HFF-Myc (cell line): ENCODE results near the gene UBE2Q2.
A peak's percentile ranks its signal among the peaks of the same experiment; 100 is the strongest.

ENCODE experiments used
- DNase-seq: peaks from one replicate; pipeline ENCODE4 v3.0.0-alpha.2; 2011; ENCODE audit warnings: low read depth; ENCODE audit errors: extremely low read depth
- H3K4me3 ChIP-seq: replicated peaks from 2 replicates; pipeline ENCODE4 v1.5.1; 2011; ENCODE audit warnings: low read depth, mild to moderate bottlenecking, control low read depth, low read length
- CTCF ChIP-seq: IDR thresholded peaks from 2 replicates; pipeline ENCODE4 v1.5.1; 2012; ENCODE audit warnings: mild to moderate bottlenecking, low read depth, low read length, control low read depth; ENCODE audit errors: missing control alignments

Gene UBE2Q2

DNA sequence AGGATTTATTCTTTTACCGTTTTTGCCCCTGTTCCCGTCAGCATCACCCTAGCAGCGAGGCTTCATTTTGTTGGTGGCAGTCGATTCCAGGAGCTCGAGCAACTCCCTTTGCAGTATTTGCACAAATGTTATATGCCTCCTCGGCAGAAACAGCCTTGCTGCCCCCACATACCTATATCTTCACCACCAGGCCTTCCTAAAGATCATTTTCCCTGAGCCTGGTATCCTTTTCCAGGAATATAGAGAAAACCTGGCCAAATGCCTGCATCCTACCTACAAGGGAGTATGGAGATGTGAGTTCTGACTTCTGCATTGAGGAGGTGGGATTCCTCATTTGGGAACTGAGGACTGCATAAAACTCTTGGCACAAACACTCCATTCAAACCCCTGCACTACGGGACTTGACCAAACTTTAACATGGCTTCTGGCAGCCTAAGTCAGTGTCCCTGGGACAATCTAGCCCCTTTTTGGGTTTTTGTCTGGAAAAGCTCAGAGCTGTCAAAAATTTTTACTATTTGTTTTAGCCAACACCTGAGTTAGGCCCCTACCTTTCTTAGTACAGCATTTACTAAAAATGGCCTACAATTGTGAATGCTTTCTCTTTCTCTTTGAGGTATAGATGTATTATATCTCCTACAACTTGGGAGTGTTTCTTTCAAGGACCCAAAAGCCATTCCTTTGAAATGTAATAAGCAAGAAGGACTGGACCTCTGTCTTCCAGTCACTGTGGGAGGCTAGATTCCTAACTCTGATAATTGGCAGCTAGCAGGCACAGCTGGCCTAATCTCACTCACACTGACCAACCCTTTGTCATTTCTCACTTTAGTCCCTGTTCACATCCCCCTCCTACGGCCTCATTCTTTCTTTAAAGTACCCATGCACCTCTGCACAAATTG is 12.1 kb upstream of the UBE2Q2 start:
- no peak overlapping the region for H3K4me3 ChIP-seq
- TF ChIP-seq CTCF: no peak
- no peak for DNase-seq

GRCh38 chr15:75831806-75832102 is 11.5 kb upstream of the UBE2Q2 start:
- DNase-seq: no peak

DNA sequence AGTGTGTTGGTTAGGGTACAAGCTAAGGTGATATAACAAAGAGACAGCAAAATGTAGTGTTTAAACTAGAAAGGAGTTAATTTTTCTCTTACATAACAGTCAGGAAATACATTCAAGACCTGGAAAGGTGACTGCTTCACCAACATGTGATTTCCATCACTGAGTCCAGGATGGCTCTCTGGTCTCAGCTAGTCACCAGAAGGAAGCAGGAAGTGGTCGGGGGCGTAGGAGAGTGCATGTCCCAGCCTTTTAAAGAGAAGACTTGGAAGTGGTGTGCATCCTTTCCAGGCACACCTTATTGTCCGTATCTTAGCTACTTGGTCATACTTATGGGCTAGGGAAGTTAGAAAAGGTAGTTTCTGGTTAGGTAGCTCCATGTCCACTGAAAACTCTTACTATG is 11.1 kb upstream of the UBE2Q2 start:
- H3K4me3 ChIP-seq: no peak overlapping the region
- TF ChIP-seq CTCF: no peak
- no peak for DNase-seq

More at GRCh38 chr15:75831806-75832102, 11.5 kb upstream of the UBE2Q2 start:
- no peak overlapping the region for H3K4me3 ChIP-seq
- no peak for TF ChIP-seq CTCF

- no peak for DNase-seq
- H3K4me3 ChIP-seq: no peak overlapping the region
- TF ChIP-seq CTCF: no peak
These were observed 9.2 kb upstream of the UBE2Q2 start for GRCh38 chr15:75834021-75834420.

DNA sequence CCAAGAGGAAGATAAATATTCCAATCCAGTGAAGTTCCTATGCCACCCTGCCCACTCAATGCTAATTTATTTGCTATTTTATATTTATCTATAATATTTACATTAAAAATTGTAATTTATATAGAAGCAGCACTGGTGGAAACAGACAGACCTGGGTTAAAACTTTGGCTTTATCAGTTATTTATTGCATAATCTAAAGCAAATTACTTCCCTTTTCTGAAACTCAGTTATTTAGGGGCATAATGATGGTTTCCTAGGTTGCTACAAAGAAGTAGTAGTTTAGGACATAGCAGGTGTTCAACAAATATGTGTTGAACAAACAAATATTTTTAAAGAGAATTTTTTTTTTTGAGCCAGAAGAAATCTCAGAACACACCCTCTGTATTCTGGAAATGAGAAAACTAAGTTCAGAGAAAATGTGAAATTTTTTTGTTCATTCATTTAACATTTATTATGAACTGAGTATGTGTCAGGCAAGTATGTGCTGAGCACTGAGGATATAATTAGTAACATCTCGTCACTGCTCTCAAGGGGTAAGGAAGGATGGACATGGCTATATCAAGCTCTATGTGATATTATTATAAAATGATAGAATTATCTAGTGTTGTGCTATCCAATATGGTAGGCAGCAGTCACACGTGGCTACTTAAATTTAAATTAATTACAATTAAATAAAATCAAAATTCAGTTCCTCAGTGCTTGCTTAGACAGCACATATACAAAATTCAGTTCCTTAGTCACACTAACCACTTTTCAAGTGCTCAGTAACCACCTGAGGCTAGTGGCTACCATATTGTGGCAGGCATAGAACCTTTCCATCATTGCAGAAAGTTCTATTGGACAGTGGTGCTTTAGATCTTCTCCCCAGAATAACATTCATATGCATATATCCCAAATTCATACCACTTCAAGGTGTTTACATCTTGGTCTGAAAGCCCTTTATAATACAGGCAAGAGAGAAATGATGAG is 7.0 kb upstream of the UBE2Q2 start:
- TF ChIP-seq CTCF: no peak
- no peak for DNase-seq
- H3K4me3 ChIP-seq: no peak overlapping the region

DNA sequence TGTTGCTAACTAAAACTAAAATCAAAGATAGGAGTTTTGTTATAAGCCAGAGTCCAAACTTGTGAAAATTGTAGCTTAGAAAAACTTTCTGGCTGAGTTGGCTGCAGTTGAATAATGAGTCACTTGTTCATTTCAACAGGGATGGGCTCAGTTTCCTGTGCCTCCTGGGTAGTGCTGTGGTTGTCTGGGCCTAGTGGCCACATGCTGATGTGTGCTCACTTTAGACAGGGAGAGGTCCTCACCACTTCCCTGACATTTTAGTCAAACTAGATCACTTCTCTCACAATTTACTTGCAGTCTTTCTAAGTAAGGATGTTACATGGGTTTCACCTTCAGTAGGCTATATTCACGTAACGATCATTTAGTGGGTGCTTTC is 6.3 kb upstream of the UBE2Q2 start:
- no peak for TF ChIP-seq CTCF
- peak; percentile 45 for DNase-seq
- H3K4me3 ChIP-seq: no peak overlapping the region
